Fibroblast of mammary gland (primary cell): Measurements from ENCODE around the gene TNC.
"Not testable (repeated sequence)": the region's sequence is repeated elsewhere in the genome, so short reads cannot be mapped to it uniquely, and the experiment has no call there.

ENCODE experiments used
- DNase-seq: peaks from one replicate; pipeline ENCODE4 v3.0.0-alpha.2; 2010; ENCODE audit warnings: low read depth
- H3K4me3 ChIP-seq: 2 replicates; pipeline ENCODE4 v1.5.1; 2011; ENCODE audit warnings: low read depth, mild to moderate bottlenecking, low read length, moderate library complexity; ENCODE audit not compliant: control insufficient read depth
- CTCF ChIP-seq: conservative IDR thresholded peaks from 2 replicates; pipeline ENCODE4 v1.5.1; 2011; ENCODE audit warnings: low read depth, low read length, inconsistent platforms; ENCODE audit not compliant: control insufficient read depth, insufficient read depth

TNC gene

GRCh38 chr9:115130176-115130575, 12.2 kb upstream of the TNC start:
- no peak for TF ChIP-seq CTCF
- no peak overlapping the region for H3K4me3 ChIP-seq
- no peak for DNase-seq

GRCh38 chr9:115128726-115129125, 10.8 kb upstream of the TNC start:
- H3K4me3 ChIP-seq = not testable (repeated sequence)

GRCh38 chr9:115127191-115127817, 9.3 kb upstream of the TNC start:
- no peak for TF ChIP-seq CTCF
- DNase-seq = peak; percentile 95
- no peak overlapping the region for H3K4me3 ChIP-seq

More at GRCh38 chr9:115128726-115129125, 10.8 kb upstream of the TNC start:
- not testable (repeated sequence) for DNase-seq

GRCh38 chr9:115126404-115126803, 8.4 kb upstream of the TNC start:
- no peak for TF ChIP-seq CTCF
- DNase-seq = no peak
- no peak overlapping the region for H3K4me3 ChIP-seq

- H3K4me3 ChIP-seq = no peak overlapping the region
- DNase-seq = no peak
- no peak for TF ChIP-seq CTCF
These were observed 5.0 kb upstream of the TNC start for GRCh38 chr9:115122937-115123336.

GRCh38 chr9:115121181-115121580, 3.2 kb upstream of the TNC start:
- no peak for TF ChIP-seq CTCF
- peak; percentile 45 for DNase-seq
- H3K4me3 ChIP-seq = no peak overlapping the region

GRCh38 chr9:115118879-115119218, 892 bp upstream of the TNC start:
- H3K4me3 ChIP-seq = peak overlapping the region; percentile 65
- peak; percentile 92 for DNase-seq
- no peak for TF ChIP-seq CTCF
